Neural progenitor cell (in vitro differentiated cells): ENCODE measurements around the gene ITPR3. TPM values are rescaled to one million over a fixed set of nuclear protein-coding genes. Genes with fewer than 3 reads are reported as not detected.

Source experiments
- DNase-seq: peaks from one replicate; pipeline ENCODE4 v3.0.0-alpha.2; 2016; ENCODE audit warnings: low spot score
- H2AFZ ChIP-seq: fragments of 200-600 bp; sonication (generic); replicated peaks from 2 replicates; pipeline ENCODE4 v1.6.1; 2016; ENCODE audit warnings: antibody characterized with exemption
- H3F3A ChIP-seq: fragments of 200-600 bp; sonication (generic); 2 replicates; pipeline ENCODE4 v1.6.1; 2016; ENCODE audit warnings: antibody characterized with exemption, low read depth
- H3K27ac ChIP-seq: fragments of 200-600 bp; sonication (generic); 2 replicates; pipeline ENCODE4 v1.5.1; 2016; ENCODE audit warnings: mild to moderate bottlenecking
- H3K27me3 ChIP-seq: fragments of 200-600 bp; sonication (generic); 2 replicates; pipeline ENCODE4 v1.6.1; 2016; ENCODE audit warnings: mild to moderate bottlenecking, moderate library complexity
- H3K36me3 ChIP-seq: fragments of 200-600 bp; sonication (generic); 2 replicates; pipeline ENCODE4 v1.5.1; 2016
- H3K4me1 ChIP-seq: fragments of 200-600 bp; sonication (generic); 2 replicates; pipeline ENCODE4 v1.6.1; 2016; ENCODE audit warnings: mixed run types
- H3K4me2 ChIP-seq: fragments of 200-600 bp; sonication (generic); 2 replicates; pipeline ENCODE4 v1.6.1; 2016
- H3K4me3 ChIP-seq: fragments of 200-600 bp; sonication (generic); 2 replicates; pipeline ENCODE4 v1.5.1; 2016
- H3K79me2 ChIP-seq: fragments of 200-600 bp; sonication (generic); 2 replicates; pipeline ENCODE4 v1.6.1; 2016; ENCODE audit warnings: low read depth
- H3K9ac ChIP-seq: fragments of 200-600 bp; sonication (generic); 2 replicates; pipeline ENCODE4 v1.6.1; 2016
- H3K9me3 ChIP-seq: fragments of 200-600 bp; sonication (generic); 2 replicates; pipeline ENCODE4 v1.5.1; 2016; ENCODE audit warnings: low read depth
- H4K20me1 ChIP-seq: fragments of 200-600 bp; sonication (generic); 2 replicates; pipeline ENCODE4 v1.6.1; 2016; ENCODE audit warnings: low read depth
- H3K27ac Mint-ChIP-seq: 3 replicates; pipeline ENCODE4 v1.8.0; 2021; ENCODE audit warnings: mixed read lengths
- H3K27me3 Mint-ChIP-seq: 2 replicates; pipeline ENCODE4 v1.8.0; 2022; ENCODE audit warnings: low read depth, mild to moderate bottlenecking, inconsistent platforms, moderate library complexity, mixed read lengths; ENCODE audit not compliant: insufficient read depth
- H3K36me3 Mint-ChIP-seq: 3 replicates; pipeline ENCODE4 v1.8.0; 2021; ENCODE audit warnings: mixed read lengths
- H3K4me1 Mint-ChIP-seq: 3 replicates; pipeline ENCODE4 v1.8.0; 2021; ENCODE audit warnings: mixed read lengths
- H3K4me3 Mint-ChIP-seq: 3 replicates; pipeline ENCODE4 v1.8.0; 2021; ENCODE audit warnings: mild to moderate bottlenecking, moderate library complexity, mixed read lengths
- H3K9me3 Mint-ChIP-seq: 3 replicates; pipeline ENCODE4 v1.8.0; 2020; ENCODE audit warnings: mixed read lengths
- CTCF ChIP-seq: fragments of 200-600 bp; sonication (generic); IDR thresholded peaks from 2 replicates; pipeline ENCODE4 v1.5.1; 2017; ENCODE audit warnings: antibody characterized with exemption, mild to moderate bottlenecking
- EZH2 ChIP-seq: fragments of 200-600 bp; sonication (generic); IDR thresholded peaks from 2 replicates; pipeline ENCODE4 v1.6.1; 2017; ENCODE audit warnings: antibody characterized with exemption, mild to moderate bottlenecking, moderate library complexity
- EZH2phosphoT487 ChIP-seq: fragments of 200-600 bp; sonication (generic); IDR thresholded peaks from 2 replicates; pipeline ENCODE4 v1.6.1; 2017; ENCODE audit warnings: antibody characterized with exemption
- total RNA-seq: library from RNA; depleted of rRNA; stranded (reverse); fragments of >200 nt; gene quantifications from 2 replicates; pipeline ENCODE4 v1.2.3, GENCODE V29; 2015; ENCODE audit warnings: low replicate concordance

ITPR3 gene
- total RNA-seq, 1 donor from 2014 or later = 1.5 TPM

- Histone ChIP-seq H3K4me2 (no peak overlapping the region), H3K79me2 (peaks cover 6% of the 10 kb centered on the region), H3K9ac (no peak overlapping the region), H3K27me3 (no peaks in the 10 kb centered on the region), H2AFZ (no peak overlapping the region), H4K20me1 (peaks cover 26% of the 10 kb centered on the region), H3K36me3 (peaks cover 7% of the 10 kb centered on the region), H3K4me1 (no peaks in the 10 kb centered on the region), H3K27ac (no peak overlapping the region), H3K9me3 (no peaks in the 10 kb centered on the region), H3K4me3 (no peak overlapping the region), H3F3A (peaks cover 17% of the 10 kb centered on the region)
- Mint-ChIP-seq H3K4me1 (peaks cover 12% of the 10 kb centered on the region), H3K27me3 (peaks cover 2% of the 10 kb centered on the region), H3K27ac (no peak overlapping the region), H3K9me3 (no peaks in the 10 kb centered on the region), H3K4me3 (no peak overlapping the region), H3K36me3 (peaks cover 10% of the 10 kb centered on the region)
- no peak for DNase-seq
- TF ChIP-seq EZH2 (no peak), CTCF (no peak), EZH2phosphoT487 (no peak)
Observed at GRCh38 chr6:33697845-33698244, 76.7 kb downstream of the ITPR3 start.

GRCh38 chr6:33698494-33698893 is 77.4 kb downstream of the ITPR3 start:
- peaks cover 26% of the 10 kb centered on the region for H4K20me1 ChIP-seq
- H3K4me3 ChIP-seq = no peak overlapping the region
- H3K9ac ChIP-seq = no peak overlapping the region
- no peak overlapping the region for H2AFZ ChIP-seq
- no peak for DNase-seq
- Mint-ChIP-seq H3K4me1 (peaks cover 12% of the 10 kb centered on the region), H3K4me3 (peak overlapping the region; percentile 8), H3K27ac (no peak overlapping the region), H3K9me3 (no peaks in the 10 kb centered on the region), H3K27me3 (peaks cover 2% of the 10 kb centered on the region), H3K36me3 (peaks cover 10% of the 10 kb centered on the region)
- H3K9me3 ChIP-seq = no peaks in the 10 kb centered on the region
- H3K4me1 ChIP-seq = no peaks in the 10 kb centered on the region
- peaks cover 18% of the 10 kb centered on the region for H3F3A ChIP-seq
- H3K4me2 ChIP-seq = no peak overlapping the region
- peaks cover 6% of the 10 kb centered on the region for H3K79me2 ChIP-seq
- no peak overlapping the region for H3K27ac ChIP-seq
- TF ChIP-seq EZH2phosphoT487 (no peak), EZH2 (no peak), CTCF (no peak)
- H3K27me3 ChIP-seq = no peaks in the 10 kb centered on the region
- H3K36me3 ChIP-seq = peaks cover 7% of the 10 kb centered on the region

- no peaks in the 10 kb centered on the region for H3K27me3 ChIP-seq
- no peak overlapping the region for H3K4me3 ChIP-seq
- peaks cover 6% of the 10 kb centered on the region for H3K79me2 ChIP-seq
- no peaks in the 10 kb centered on the region for H3K9me3 Mint-ChIP-seq
- no peak for TF ChIP-seq EZH2phosphoT487
- TF ChIP-seq CTCF = no peak
- TF ChIP-seq EZH2 = no peak
- H3K4me3 Mint-ChIP-seq = no peak overlapping the region
- no peak overlapping the region for H2AFZ ChIP-seq
- H3K4me1 ChIP-seq = no peaks in the 10 kb centered on the region
- no peak overlapping the region for H3K27ac ChIP-seq
- H3K9me3 ChIP-seq = no peaks in the 10 kb centered on the region
- H3F3A ChIP-seq = peaks cover 18% of the 10 kb centered on the region
- H3K27me3 Mint-ChIP-seq = peaks cover 2% of the 10 kb centered on the region
- H3K9ac ChIP-seq = no peak overlapping the region
- peaks cover 7% of the 10 kb centered on the region for H3K36me3 ChIP-seq
- H3K4me1 Mint-ChIP-seq = peaks cover 9% of the 10 kb centered on the region
- peaks cover 9% of the 10 kb centered on the region for H3K36me3 Mint-ChIP-seq
- H4K20me1 ChIP-seq = peaks cover 26% of the 10 kb centered on the region
- no peak overlapping the region for H3K27ac Mint-ChIP-seq
- no peak overlapping the region for H3K4me2 ChIP-seq
- no peak for DNase-seq
Observed at GRCh38 chr6:33699131-33699530, 78.0 kb downstream of the ITPR3 start.
